ENCODE data around the gene LIN37. TPM values are rescaled to one million over a fixed set of nuclear protein-coding genes. Genes with fewer than 3 reads are reported as not detected.

Gene LIN37
- total and polyA plus RNA-seq, 2 experiments from 2014 or later = 4.3 to 6.8 TPM

GRCh38 chr19:35779033-35779432 is 30.7 kb downstream of the LIN37 start:
- Mint-ChIP-seq H3K9me3 (no peaks in the 10 kb centered on the region; the same call in 2 of the 3 replicates), H3K36me3 (ENCODE audit: low read depth) (peaks cover 6% of the 10 kb centered on the region; the same call in 1 of the 3 replicates), H3K27me3 (ENCODE audit: insufficient read depth, low read depth, poor library complexity) (peaks cover 35% of the 10 kb centered on the region), H3K4me1 (peaks cover 51% of the 10 kb centered on the region), H3K4me3 (no peak overlapping the region), H3K27ac (no peak overlapping the region)
- Histone ChIP-seq H3K9me2 (ENCODE audit: insufficient read depth) (no peaks in the 10 kb centered on the region), H3K27ac (ENCODE audit: low read depth) (no peak overlapping the region), H3K27me3 (ENCODE audit: insufficient read depth) (peaks cover 11% of the 10 kb centered on the region), H3K4me3 (no peak overlapping the region), H4K20me1 (replicated peaks; ENCODE audit: insufficient read depth) (no peaks in the 10 kb centered on the region), H3K4me1 (ENCODE audit: insufficient read depth) (peaks cover 29% of the 10 kb centered on the region), H2AFZ (no peak overlapping the region), H3K4me2 (no peak overlapping the region), H3F3A (replicated peaks; ENCODE audit: low read depth) (peaks cover 9% of the 10 kb centered on the region; the same call in 1 of the 2 replicates), H3K79me2 (replicated peaks; ENCODE audit: insufficient read depth) (no peaks in the 10 kb centered on the region), H3K36me3 (ENCODE audit: insufficient read depth) (no peaks in the 10 kb centered on the region)
- TF ChIP-seq ETS1 (IDR thresholded peaks at IDR 0.05) (no peak), ZNF114 (CRISPR knock-in tag; IDR thresholded peaks at IDR 0.05) (no peak), EZH2phosphoT487 (IDR thresholded peaks at IDR 0.05; ENCODE audit: unreplicated experiment) (no peak), JUNB (IDR thresholded peaks at IDR 0.05; ENCODE audit: unreplicated experiment) (no peak), POLR2AphosphoS5 (IDR thresholded peaks at IDR 0.05; ENCODE audit: low read depth) (no peak), CTCF (conservative IDR thresholded peaks at IDR 0.05; ENCODE audit: low read depth in 2 of 2) (no peak), CREB1 (CRISPR knock-in tag; IDR thresholded peaks at IDR 0.05; ENCODE audit: low read depth) (no peak), REST (IDR thresholded peaks at IDR 0.05; ENCODE audit: unreplicated experiment) (no peak), ZNF331 (CRISPR knock-in tag; IDR thresholded peaks at IDR 0.05; ENCODE audit: low read depth) (no peak), EZH2 (IDR thresholded peaks at IDR 0.05; ENCODE audit: low read depth, unreplicated experiment) (no peak), STAT1 (IDR thresholded peaks at IDR 0.05; ENCODE audit: unreplicated experiment) (no peak), NANOG (IDR thresholded peaks at IDR 0.05; ENCODE audit: borderline replicate concordance) (no peak), ZNF462 (CRISPR knock-in tag; IDR thresholded peaks at IDR 0.05) (no peak)
- ATAC-seq (no peak), DNase-seq (ENCODE audit: low spot score) (no peak)

Measured in GM23338 (cell line).